22Rv1 (cell line): ENCODE measurements around the gene SYF2.

Experiments used
- ZFX ChIP-seq: fragments of 450-650 bp; IDR thresholded peaks from 2 replicates; pipeline ENCODE4 v1.6.1; 2017; ENCODE audit warnings: antibody characterized with exemption, borderline replicate concordance
- TF ChIP-seq, protein P1 (sequence below): fragments of 450-650 bp; IDR thresholded peaks from 2 replicates; pipeline ENCODE4 v1.5.1; 2017; ENCODE audit warnings: mild to moderate bottlenecking

DNA sequence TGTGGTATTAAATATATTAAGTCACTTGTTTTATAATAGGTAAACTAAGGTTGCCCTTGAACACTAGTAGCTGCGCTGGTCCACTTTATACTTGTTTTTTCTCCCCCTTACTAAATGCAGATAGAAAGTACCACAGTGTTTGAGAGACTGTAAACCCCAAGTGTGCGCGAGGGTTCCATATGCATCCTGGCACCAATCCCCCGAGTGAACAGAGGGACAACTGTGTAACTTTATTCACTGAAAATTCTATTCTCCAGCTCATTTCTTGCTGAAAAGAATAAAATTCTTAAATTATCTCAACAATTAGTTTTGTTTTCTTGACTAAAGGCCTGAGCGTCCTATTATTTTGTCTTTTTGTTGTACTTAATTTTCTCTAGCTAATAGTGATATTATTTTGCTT, 13.1 kb upstream of the SYF2 start:
- TF ChIP-seq, protein P1, sequence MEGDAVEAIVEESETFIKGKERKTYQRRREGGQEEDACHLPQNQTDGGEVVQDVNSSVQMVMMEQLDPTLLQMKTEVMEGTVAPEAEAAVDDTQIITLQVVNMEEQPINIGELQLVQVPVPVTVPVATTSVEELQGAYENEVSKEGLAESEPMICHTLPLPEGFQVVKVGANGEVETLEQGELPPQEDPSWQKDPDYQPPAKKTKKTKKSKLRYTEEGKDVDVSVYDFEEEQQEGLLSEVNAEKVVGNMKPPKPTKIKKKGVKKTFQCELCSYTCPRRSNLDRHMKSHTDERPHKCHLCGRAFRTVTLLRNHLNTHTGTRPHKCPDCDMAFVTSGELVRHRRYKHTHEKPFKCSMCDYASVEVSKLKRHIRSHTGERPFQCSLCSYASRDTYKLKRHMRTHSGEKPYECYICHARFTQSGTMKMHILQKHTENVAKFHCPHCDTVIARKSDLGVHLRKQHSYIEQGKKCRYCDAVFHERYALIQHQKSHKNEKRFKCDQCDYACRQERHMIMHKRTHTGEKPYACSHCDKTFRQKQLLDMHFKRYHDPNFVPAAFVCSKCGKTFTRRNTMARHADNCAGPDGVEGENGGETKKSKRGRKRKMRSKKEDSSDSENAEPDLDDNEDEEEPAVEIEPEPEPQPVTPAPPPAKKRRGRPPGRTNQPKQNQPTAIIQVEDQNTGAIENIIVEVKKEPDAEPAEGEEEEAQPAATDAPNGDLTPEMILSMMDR: no peak
- TF ChIP-seq ZFX: no peak
